K562 (cell line): ENCODE measurements around the gene CCDC137. TPM values are rescaled to one million over a fixed set of nuclear protein-coding genes. Genes with fewer than 3 reads are reported as not detected.

ENCODE experiments used
- ATAC-seq: fragments of 200-7000 bp; cut with Tn5 transposase; 3 replicates; pipeline ENCODE4 v1.9.1; 2020; ENCODE audit warnings: moderate library complexity
- BruUV-seq: library from RNA; stranded (reverse); fragments of 400-500 nt; replicated peaks from 2 replicates; lab custom pipeline; 2021; lab: Mats Ljungman, UMichigan
- CTCF ChIA-PET: fragments of 300-600 bp; formaldehyde crosslinking; extraction: SDS; loops from one replicate; lab custom pipeline; 2021; ENCODE audit warnings: low intra/inter-chr PET ratio; lab: Yijun Ruan, JAX
- POLR2A ChIA-PET: fragments of 300-600, 350-650 bp; sonication (Branson Sonifier 250); formaldehyde crosslinking; extraction: SDS; loops from one replicate; lab custom pipeline; 2021; ENCODE audit warnings: antibody characterized with exemption, inconsistent platforms; lab: Yijun Ruan, JAX
- DNase-seq, 4 experiments: peaks; one replicate each; pipeline versions ENCODE4 v3.0.0 to v3.0.0-alpha.2; 2011 to 2018; ENCODE audit warnings: low spot score in 3 of 4, mixed read lengths in 3 of 4; ENCODE audit errors: extremely low read depth in 1 of 4
- FAIRE-seq: peaks from 2 replicates; lab custom pipeline; 2011; peaks lifted over from hg19 to GRCh38; lab: Jason Lieb, UNC
- H2AFZ ChIP-seq: 2 replicates; pipeline ENCODE4 v1.6.0; 2011; ENCODE audit warnings: low read depth, low read length, control low read depth, inconsistent platforms
- H3K27ac ChIP-seq: fragments of 200-600 bp; 3 replicates; pipeline ENCODE4 v1.8.0; 2011; ENCODE audit warnings: low read depth, mild to moderate bottlenecking, control low read depth, inconsistent platforms, low read length, moderate library complexity, mixed read lengths; ENCODE audit errors: extremely low read depth
- H3K27me3 ChIP-seq, 2 experiments: fragments of 300-600 bp in 1 of 2; 2 replicates in 1 of 2; 3 replicates in 1 of 2; pipeline versions ENCODE4 v1.6.0 to v1.8.0; 2011; ENCODE audit warnings: inconsistent platforms in 2 of 2, low read length in 2 of 2, mild to moderate bottlenecking in 1 of 2, mixed read lengths in 1 of 2, moderate library complexity in 1 of 2; ENCODE audit not compliant: control insufficient read depth in 2 of 2, insufficient read depth in 2 of 2
- H3K36me3 ChIP-seq: fragments of 300-600 bp; 3 replicates; pipeline ENCODE4 v1.8.0; 2011; ENCODE audit warnings: mild to moderate bottlenecking, low read length, inconsistent platforms; ENCODE audit not compliant: control insufficient read depth, insufficient read depth
- H3K4me1 ChIP-seq, 2 experiments: fragments of 200-600 bp in 1 of 2; replicated peaks in 1 of 2; 2 replicates in 1 of 2; 3 replicates in 1 of 2; pipeline versions ENCODE4 v1.5.1 to v1.8.0; 2011; ENCODE audit warnings: inconsistent platforms in 2 of 2, low read length in 2 of 2, mild to moderate bottlenecking in 1 of 2, mixed read lengths in 1 of 2, moderate library complexity in 1 of 2; ENCODE audit not compliant: control insufficient read depth in 2 of 2, insufficient read depth in 2 of 2
- H3K4me2 ChIP-seq: 2 replicates; pipeline ENCODE4 v1.6.1; 2011; ENCODE audit warnings: low read length, control low read depth, inconsistent platforms, mixed read lengths; ENCODE audit not compliant: insufficient read depth
- H3K4me3 ChIP-seq: fragments of 200-600 bp; sonication (generic), shearing (Covaris generic); 2 replicates; pipeline ENCODE4 v1.5.1; 2016; ENCODE audit warnings: control low read depth, inconsistent platforms
- H3K79me2 ChIP-seq: fragments of 200-600 bp; 3 replicates; pipeline ENCODE4 v1.8.0; 2011; ENCODE audit warnings: low read length, inconsistent platforms; ENCODE audit not compliant: control insufficient read depth, insufficient read depth
- H3K9ac ChIP-seq, 2 experiments: 2 replicates each; pipeline versions ENCODE4 v1.6.0 to v1.6.1; 2011; ENCODE audit warnings: low read depth in 2 of 2, low read length in 2 of 2, control low read depth in 1 of 2, inconsistent platforms in 1 of 2, mild to moderate bottlenecking in 1 of 2, mixed read lengths in 1 of 2; ENCODE audit not compliant: insufficient read depth in 1 of 2
- H3K9me1 ChIP-seq: one replicate; pipeline ENCODE4 v1.6.0; 2011; ENCODE audit warnings: inconsistent platforms, mild to moderate bottlenecking, low read length, moderate library complexity; ENCODE audit not compliant: control insufficient read depth, insufficient read depth
- H3K9me3 ChIP-seq: replicated peaks from 2 replicates; pipeline ENCODE4 v1.5.1; 2011; ENCODE audit warnings: low read depth, low read length, inconsistent platforms; ENCODE audit not compliant: control insufficient read depth, insufficient read depth
- H4K20me1 ChIP-seq: replicated peaks from 2 replicates; pipeline ENCODE4 v1.6.1; 2011; ENCODE audit warnings: low read length, inconsistent platforms, mixed read lengths; ENCODE audit not compliant: control insufficient read depth, insufficient read depth
- GABPB1 ChIP-seq: sonication (generic); formaldehyde crosslinking; IDR thresholded peaks from 2 replicates; pipeline ENCODE4 v1.8.0; 2022; ENCODE audit warnings: mild to moderate bottlenecking, missing genetic modification reagents
- RB1 ChIP-seq: fragments of 450-650 bp; IDR thresholded peaks from 2 replicates; pipeline ENCODE4 v1.6.1; 2017; ENCODE audit warnings: low read depth, mild to moderate bottlenecking
- SPI1 ChIP-seq: IDR thresholded peaks from 2 replicates; pipeline ENCODE4 v1.6.1; 2011; ENCODE audit warnings: low read depth, low read length, control low read depth, borderline replicate concordance
- TARDBP ChIP-seq: fragments of 450-650 bp; IDR thresholded peaks from 2 replicates; pipeline ENCODE4 v1.6.1; 2016
- TRIM28 ChIP-seq: fragments of 450-650 bp; IDR thresholded peaks from 2 replicates; pipeline ENCODE4 v1.6.1; 2017
- XRCC4 ChIP-seq: IDR thresholded peaks from one replicate; pipeline ENCODE4 v1.6.1; 2011; ENCODE audit not compliant: insufficient read depth, insufficient read length; ENCODE audit errors: extremely low read depth
- ZC3H4 ChIP-seq: sonication (generic); formaldehyde crosslinking; IDR thresholded peaks from 2 replicates; pipeline ENCODE4 v1.9.0; 2021; ENCODE audit warnings: missing genetic modification reagents, borderline replicate concordance
- ZNF316 ChIP-seq: fragments of 450-650 bp; IDR thresholded peaks from 2 replicates; pipeline ENCODE4 v1.6.1; 2016
- ZNF384 ChIP-seq: IDR thresholded peaks from 2 replicates; pipeline ENCODE4 v1.6.1; 2012; ENCODE audit warnings: low read depth, low read length, improper control_type of control experiment
- ZNF644 ChIP-seq: fragments of 200-800 bp; sonication (Bioruptor generic); IDR thresholded peaks from 2 replicates; pipeline ENCODE4 v1.6.1; 2016; ENCODE audit warnings: low read depth, missing genetic modification characterization, missing compliant biosample characterization
- WGBS: fragments of 100-300 bp; shearing (Covaris generic); methylation state at CpG from one replicate; pipeline ENCODE4 v1.1.6; 2016; ENCODE audit warnings: low coverage, mixed read lengths; ENCODE audit not compliant: insufficient coverage; ENCODE audit errors: missing lambda C conversion rate; 5-methylcytosine and 5-hydroxymethylcytosine counted together
- in situ Hi-C: fragments of 300-500 bp; cut with MboI; formaldehyde crosslinking; loops from 4 replicates; pipeline ENCODE4 v1.15.0; 2018; ENCODE audit warnings: inconsistent platforms, mixed read lengths
- intact Hi-C: fragments of 100-400 bp; cut with micrococcal nuclease; formaldehyde crosslinking; loops from 2 replicates; pipeline ENCODE4 v1.14.2; 2022
- polyA plus RNA-seq, 8 experiments: library from polyadenylated mRNA; depleted of rRNA in 4 of 8; stranded (reverse) in 5 of 8; unstranded in 3 of 8; fragments of >200 nt; fragmentation: Nextera tagmentation in 2 of 8; fragmentation: Illumina TruSeq in 1 of 8; extraction: Ambion mirVana in 2 of 8; extraction: Trizol in 1 of 8; gene quantifications; 2 replicates each; pipeline versions ENCODE4 v1.2.1 to v1.2.3, GENCODE V29; 2011 to 2014; ENCODE audit warnings: inconsistent platforms in 1 of 8, missing spikeins in 1 of 8
- total RNA-seq, 7 experiments: library from RNA; depleted of rRNA in 6 of 7; stranded (reverse); fragments of >200 nt in 6 of 7; fragmentation: Illumina TruSeq in 2 of 7; extraction: Trizol in 2 of 7; gene quantifications; 2 replicates each; pipeline versions ENCODE4 v1.2.1 to v1.2.3, GENCODE V29; 2011 to 2021; ENCODE audit warnings: low replicate concordance in 1 of 7

CCDC137 gene
- total and polyA plus RNA-seq, 9 of the 15 experiments (the other 6 are each of a cell fraction or from before 2014, with no cell fraction given), result 2.3 to 68.1 (median 38.3) TPM

DNA sequence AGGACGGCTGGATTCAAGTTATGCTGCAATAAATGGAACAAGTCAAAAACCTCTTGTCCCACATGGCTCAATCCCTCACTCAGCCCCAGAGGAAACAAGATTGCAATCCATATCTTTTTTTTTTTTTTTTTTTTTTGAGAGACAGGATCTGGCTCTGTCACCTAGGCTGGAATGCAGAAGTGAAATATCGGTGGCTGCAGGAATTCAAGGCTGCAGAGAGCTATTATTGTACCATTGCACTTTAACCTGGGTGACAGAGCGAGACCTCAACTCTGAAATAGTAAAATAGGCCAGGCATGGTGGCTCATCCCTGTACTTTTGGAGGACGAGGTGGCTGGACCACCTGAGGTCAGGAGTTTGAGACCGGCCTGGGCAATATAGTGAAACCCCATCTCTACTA is 7.5 kb upstream of the CCDC137 start:
- TF ChIP-seq ZNF384 (peak; percentile 43; the same call in 1 of the 2 replicates), ZNF644 (tag) (no peak), SPI1 (peak; percentile 30; the same call in 1 of the 2 replicates), XRCC4 (no peak), TARDBP (no peak)
- no peak overlapping the region for H3K9ac ChIP-seq
- H3K9me1 ChIP-seq, result no peaks in the 10 kb centered on the region
- no peak overlapping the region for H3K4me3 ChIP-seq
- peaks cover 15 to 33% of the 10 kb centered on the region in 2 experiments; a peak in 4 of 5 replicates for H3K4me1 ChIP-seq
- 50% methylated on average over 4 of the region's 5 CpGs for WGBS
- H3K27ac ChIP-seq, result no peak overlapping the region
- in situ Hi-C loops, result no loop called here
- BruUV-seq, result no TSS peak
- ChIA-PET CTCF (no interaction called here), POLR2A (no interaction called here)
- FAIRE-seq (no peak), ATAC-seq (no peak), DNase-seq (no peak)
- peaks cover under 1% of the 10 kb centered on the region; the same call in 1 of the 3 replicates for H3K36me3 ChIP-seq
- intact Hi-C loops, result no loop called here
- no peak overlapping the region for H3K4me2 ChIP-seq
- H4K20me1 ChIP-seq, result no peaks in the 10 kb centered on the region
- H2AFZ ChIP-seq, result no peak overlapping the region
- H3K9me3 ChIP-seq, result no peaks in the 10 kb centered on the region
- peaks cover 1% of the 10 kb centered on the region; the same call in 1 of the 3 replicates for H3K79me2 ChIP-seq
- no peaks in the 10 kb centered on the region for H3K27me3 ChIP-seq

DNA sequence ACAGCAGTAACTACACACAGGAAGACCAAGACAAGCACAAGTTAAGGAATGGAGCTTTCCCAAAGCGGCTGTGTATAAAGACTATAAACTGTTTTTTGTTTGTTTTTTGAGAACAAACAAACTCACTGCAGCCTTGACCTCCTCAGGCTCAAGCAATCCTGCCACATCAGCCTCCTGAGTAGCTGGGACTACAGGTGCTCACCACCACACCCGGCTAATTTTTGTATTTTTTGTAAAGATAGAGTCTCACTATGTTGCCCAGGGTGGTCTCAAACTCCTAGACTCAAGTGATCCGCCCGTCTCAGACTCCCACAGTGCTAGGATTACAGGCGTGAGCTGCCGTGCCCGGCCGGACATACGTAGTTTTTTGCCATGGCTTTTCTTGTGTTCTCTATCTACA is 6.1 kb upstream of the CCDC137 start:
- intact Hi-C loops (no loop called here), in situ Hi-C loops (no loop called here)
- H3K4me1 ChIP-seq, result peaks cover 25 to 42% of the 10 kb centered on the region in 2 experiments
- no peaks in the 10 kb centered on the region for H4K20me1 ChIP-seq
- no peak overlapping the region for H3K4me2 ChIP-seq
- CTCF ChIA-PET, result no interaction called here
- H2AFZ ChIP-seq, result no peak overlapping the region
- H3K79me2 ChIP-seq, result peaks cover 14% of the 10 kb centered on the region
- no peak overlapping the region for H3K9ac ChIP-seq
- FAIRE-seq, result no peak
- no TSS peak for BruUV-seq
- ATAC-seq, result no peak
- H3K9me3 ChIP-seq, result no peaks in the 10 kb centered on the region
- no peak overlapping the region for H3K27ac ChIP-seq
- peaks cover 14% of the 10 kb centered on the region; the same call in 1 of the 3 replicates for H3K36me3 ChIP-seq
- 76% methylated on average over 9 of the region's 9 CpGs for WGBS
- no peak for DNase-seq
- no peak overlapping the region for H3K4me3 ChIP-seq
- no peaks in the 10 kb centered on the region for H3K27me3 ChIP-seq
- TF ChIP-seq GABPB1 (no peak), RB1 (no peak), ZNF316 (no peak), ZC3H4 (CRISPR knock-in tag) (no peak), TRIM28 (no peak)
- no peaks in the 10 kb centered on the region for H3K9me1 ChIP-seq
- POLR2A ChIA-PET, result interaction anchor here (1.2 to 1.6 kb wide), 2 partner anchors 21 to 24 kb away, joined by 3 to 6 read pairs; partner anchors contain the start of genes ARL16 and HGS
